ENCODE measurements around the gene C1QTNF4. TPM values are rescaled to one million over a fixed set of nuclear protein-coding genes. Genes with fewer than 3 reads are reported as not detected.
"Not testable (repeated sequence)": the region's sequence is repeated elsewhere in the genome, so short reads cannot be mapped to it uniquely, and the experiment has no call there.

C1QTNF4 gene
- total RNA-seq, 4 donors from 2014 or later = 1.1 to 3.7 (median 1.9) TPM

DNA sequence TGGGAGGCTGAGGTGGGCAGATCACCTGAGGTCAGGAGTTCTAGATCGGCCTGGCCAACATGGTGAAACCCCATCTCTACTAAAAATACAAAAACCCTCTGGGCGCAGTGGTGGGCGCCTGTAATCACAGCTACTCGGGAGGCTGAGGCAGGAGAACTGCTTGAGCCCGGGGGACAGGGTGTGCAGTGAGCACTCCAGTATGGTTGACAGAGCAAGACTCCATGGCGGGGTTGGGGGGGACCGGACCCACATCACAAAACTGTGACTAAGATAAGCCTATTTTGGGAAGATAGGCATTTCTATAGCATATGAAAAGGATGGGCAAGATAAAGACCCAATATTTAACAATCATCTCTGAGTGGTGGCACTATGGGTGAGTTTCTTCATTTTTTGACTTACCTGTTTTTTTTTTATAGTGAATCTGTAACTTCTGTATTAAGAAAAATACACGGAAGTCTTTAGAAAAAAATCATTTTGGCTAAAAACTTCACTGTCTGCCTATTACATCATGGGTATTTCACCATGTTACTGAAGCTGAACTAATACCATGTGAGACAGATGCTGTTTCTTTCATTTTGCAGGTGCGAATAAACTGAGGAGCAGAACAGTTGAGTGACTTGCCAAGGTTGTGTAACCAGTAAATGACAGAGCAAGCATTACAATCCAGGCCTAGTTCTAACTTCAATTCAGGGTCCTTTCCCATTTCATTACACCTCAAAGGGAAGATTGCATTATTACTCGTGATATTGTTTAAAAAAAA is 43.7 kb downstream of the C1QTNF4 start:
- Histone ChIP-seq H3K27ac (no peak overlapping the region), H3K4me1 (peaks cover 21 to 29% of the 10 kb centered on the region in 2 donors), H3K9me3 (no peaks in the 10 kb centered on the region), H3K27me3 (no peaks in the 10 kb centered on the region), H3K4me3 (replicated peaks in 1 of 3) (no peak overlapping the region), H3K36me3 (no peaks in the 10 kb centered on the region)
- intact Hi-C loops (cut with DNase I) = loop anchor here (10.0 kb wide), 1 partner anchor 76 kb away; no protein-coding TSS in a partner anchor
- TF ChIP-seq, protein P1, sequence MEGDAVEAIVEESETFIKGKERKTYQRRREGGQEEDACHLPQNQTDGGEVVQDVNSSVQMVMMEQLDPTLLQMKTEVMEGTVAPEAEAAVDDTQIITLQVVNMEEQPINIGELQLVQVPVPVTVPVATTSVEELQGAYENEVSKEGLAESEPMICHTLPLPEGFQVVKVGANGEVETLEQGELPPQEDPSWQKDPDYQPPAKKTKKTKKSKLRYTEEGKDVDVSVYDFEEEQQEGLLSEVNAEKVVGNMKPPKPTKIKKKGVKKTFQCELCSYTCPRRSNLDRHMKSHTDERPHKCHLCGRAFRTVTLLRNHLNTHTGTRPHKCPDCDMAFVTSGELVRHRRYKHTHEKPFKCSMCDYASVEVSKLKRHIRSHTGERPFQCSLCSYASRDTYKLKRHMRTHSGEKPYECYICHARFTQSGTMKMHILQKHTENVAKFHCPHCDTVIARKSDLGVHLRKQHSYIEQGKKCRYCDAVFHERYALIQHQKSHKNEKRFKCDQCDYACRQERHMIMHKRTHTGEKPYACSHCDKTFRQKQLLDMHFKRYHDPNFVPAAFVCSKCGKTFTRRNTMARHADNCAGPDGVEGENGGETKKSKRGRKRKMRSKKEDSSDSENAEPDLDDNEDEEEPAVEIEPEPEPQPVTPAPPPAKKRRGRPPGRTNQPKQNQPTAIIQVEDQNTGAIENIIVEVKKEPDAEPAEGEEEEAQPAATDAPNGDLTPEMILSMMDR (IDR thresholded peaks at IDR 0.05) = no peak
- no peak for TF ChIP-seq POLR2A (IDR thresholded peaks at IDR 0.05)
- WGBS, 2 donors = 85 to 88% methylated on average over 8 to 10 of the region's 10 CpGs
- DNase-seq = no peak

DNA sequence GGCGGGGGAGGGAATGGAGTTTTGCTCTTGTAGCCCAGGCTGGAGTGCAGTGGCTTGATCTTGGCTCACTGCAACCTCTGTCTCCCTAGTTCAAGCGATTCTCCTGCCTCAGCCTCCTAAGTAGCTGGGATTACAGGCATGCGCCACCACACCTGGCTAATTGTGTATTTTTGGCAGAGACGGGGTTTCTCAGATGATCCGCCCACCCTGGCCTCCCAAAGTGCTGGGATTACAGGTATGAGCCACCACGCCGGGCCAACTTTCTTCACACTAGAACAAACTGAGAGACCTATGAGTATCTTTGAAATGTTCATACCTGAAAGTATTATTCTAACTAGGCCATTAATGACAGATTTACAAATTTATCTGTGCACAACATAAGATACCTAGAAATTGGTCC is 47.9 kb downstream of the C1QTNF4 start:
- H3K27me3 ChIP-seq; H3K27ac ChIP-seq; H3K36me3 ChIP-seq; intact Hi-C loops (cut with DNase I); H3K9me3 ChIP-seq; DNase-seq; H3K4me3 ChIP-seq (replicated peaks in 1 of 3): not testable (repeated sequence)
- peaks cover 18 to 23% of the 10 kb centered on the region in 2 donors for H3K4me1 ChIP-seq
- 83 to 92% methylated on average over 7 of the region's 7 CpGs for WGBS, 2 donors

- intact Hi-C loops (cut with DNase I) = no loop called here
- Histone ChIP-seq H3K4me3 (replicated peaks in 1 of 3) (no peak overlapping the region), H3K4me1 (peaks cover 17% of the 10 kb centered on the region in 2 donors), H3K36me3 (no peaks in the 10 kb centered on the region), H3K27me3 (no peaks in the 10 kb centered on the region), H3K27ac (no peak overlapping the region), H3K9me3 (no peaks in the 10 kb centered on the region)
- TF ChIP-seq POLR2A (IDR thresholded peaks at IDR 0.05) = no peak
- TF ChIP-seq, protein P1 (IDR thresholded peaks at IDR 0.05) = no peak
- DNase-seq = no peak
- WGBS, 2 donors = 95 to 97% methylated on average over 6 of the region's 6 CpGs
These were observed 48.9 kb downstream of the C1QTNF4 start for GRCh38 chr11:47545298-47545697.

DNA sequence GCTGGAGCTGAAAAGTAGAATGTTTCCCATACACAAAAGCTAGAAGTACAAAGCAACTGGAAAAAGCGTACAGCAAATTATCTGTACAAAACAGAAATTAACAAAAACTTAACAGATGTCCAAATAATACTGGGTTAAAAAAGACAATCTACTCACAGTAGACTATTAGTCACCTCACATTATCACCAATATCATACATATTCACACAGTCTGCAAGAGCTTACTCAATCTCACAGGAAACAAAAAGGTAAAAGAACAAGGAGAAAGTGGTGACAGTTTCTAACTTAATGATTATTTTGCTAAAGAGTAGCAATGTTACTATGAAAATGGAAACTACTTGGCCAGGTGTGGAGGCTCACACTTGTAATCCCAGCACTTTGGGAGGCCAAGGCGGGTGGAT is 53.1 kb downstream of the C1QTNF4 start:
- Histone ChIP-seq H3K4me1 (peaks cover 35 to 38% of the 10 kb centered on the region in 2 donors), H3K27me3 (no peaks in the 10 kb centered on the region), H3K4me3 (replicated peaks in 1 of 3) (no peak overlapping the region), H3K36me3 (no peaks in the 10 kb centered on the region), H3K27ac (no peak overlapping the region), H3K9me3 (no peaks in the 10 kb centered on the region)
- WGBS, 2 donors = 95 to 96% methylated on average over 2 of the region's 2 CpGs
- DNase-seq = no peak
- TF ChIP-seq POLR2A (IDR thresholded peaks at IDR 0.05) = no peak
- TF ChIP-seq, protein P1 (IDR thresholded peaks at IDR 0.05) = no peak
- intact Hi-C loops (cut with DNase I) = no loop called here

DNA sequence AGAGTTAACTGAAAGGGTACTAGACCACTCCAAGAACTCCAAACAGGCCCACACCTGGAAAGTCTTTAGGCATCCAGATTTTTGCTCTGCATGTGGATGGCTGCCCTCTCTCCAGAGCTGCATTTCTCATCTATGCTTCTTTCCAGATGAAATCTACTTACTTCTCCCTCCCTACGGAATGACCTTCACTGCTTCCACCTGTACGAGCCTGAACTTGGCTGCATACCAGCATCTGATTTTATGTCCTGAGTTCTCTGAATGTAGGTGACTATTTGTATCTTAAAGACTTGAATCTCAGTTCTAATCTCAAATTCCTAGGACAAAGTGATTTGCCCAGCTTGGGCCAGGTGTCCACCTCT is 54.6 kb downstream of the C1QTNF4 start:
- WGBS, 2 donors = 33 to 35% methylated on average over 2 of the region's 2 CpGs
- DNase-seq = no peak
- Histone ChIP-seq H3K4me1 (peaks cover 35 to 38% of the 10 kb centered on the region in 2 donors), H3K4me3 (replicated peaks in 1 of 3) (no peak overlapping the region), H3K9me3 (no peaks in the 10 kb centered on the region), H3K27ac (peak overlapping the region in 2 of 3 donors; percentile 19 to 54), H3K36me3 (no peaks in the 10 kb centered on the region), H3K27me3 (no peaks in the 10 kb centered on the region)
- TF ChIP-seq, protein P1 (IDR thresholded peaks at IDR 0.05) = no peak
- TF ChIP-seq POLR2A (IDR thresholded peaks at IDR 0.05) = no peak
- intact Hi-C loops (cut with DNase I) = no loop called here

Small RNAs within 50 kb of the gene (small RNA-seq; reads per million reads assigned to genes)
- not detected for gene RN7SL652P
- not detected for gene RNU5E-10P

Other genes with a start within 250 kb of the C1QTNF4 start
- gene MYBPC3, start 241.7 kb downstream of the C1QTNF4 start, total RNA-seq = not detected
- 10 to 100 TPM in 1 of 4 donors, 1 to 10 TPM in 3; 4.8 to 18.0 (median 5.8) TPM for gene SPI1, start 215.9 kb downstream of the C1QTNF4 start, total RNA-seq
- gene SLC39A13, start 185.8 kb downstream of the C1QTNF4 start, total RNA-seq = 10 to 100 TPM; 51.3 to 84.3 (median 66.8) TPM
- gene PSMC3, start 168.0 kb downstream of the C1QTNF4 start, total RNA-seq = 100 to 1,000 TPM in 2 of 4 donors, 10 to 100 TPM in 2; 92.7 to 240 (median 123) TPM
- gene RAPSN, start 145.3 kb downstream of the C1QTNF4 start, total RNA-seq = under 1 TPM in 1 of 4 donors, not detected in 3; 0.67 TPM
- 100 to 1,000 TPM in 3 of 4 donors, 10 to 100 TPM in 1; 87.3 to 144 (median 111) TPM for gene CELF1, start 41.3 kb downstream of the C1QTNF4 start, total RNA-seq
- 100 to 1,000 TPM in 3 of 4 donors, 10 to 100 TPM in 1; 93.9 to 149 (median 125) TPM for gene PTPMT1, start 28.8 kb downstream of the C1QTNF4 start, total RNA-seq
- 10 to 100 TPM; 22.8 to 34.5 (median 30.7) TPM for gene KBTBD4, start 15.4 kb downstream of the C1QTNF4 start, total RNA-seq
- 10 to 100 TPM; 42.6 to 84.3 (median 81.2) TPM for gene NDUFS3, start 15.3 kb downstream of the C1QTNF4 start, total RNA-seq
- gene FAM180B, start 7.7 kb downstream of the C1QTNF4 start, total RNA-seq = 1 to 10 TPM in 3 of 4 donors, under 1 TPM in 1; 0.83 to 3.1 (median 1.4) TPM
- gene MTCH2, start 48.1 kb upstream of the C1QTNF4 start, total RNA-seq = 100 to 1,000 TPM in 1 of 4 donors, 10 to 100 TPM in 3; 70.3 to 126 (median 82.2) TPM
- gene AGBL2, start 121.0 kb upstream of the C1QTNF4 start, total RNA-seq = 1 to 10 TPM in 1 of 4 donors, under 1 TPM in 3; 0.59 to 1.1 (median 0.87) TPM
- gene FNBP4, start 172.9 kb upstream of the C1QTNF4 start, total RNA-seq = 100 to 1,000 TPM; 156 to 232 (median 194) TPM

Data from thyroid gland (tissue), 4 donors.